ENCODE data around the gene CCDC24. TPM values are rescaled to one million over a fixed set of nuclear protein-coding genes. Genes with fewer than 3 reads are reported as not detected.

Gene CCDC24
- total RNA-seq, 1 donor from 2014 or later = 2.7 TPM

DNA sequence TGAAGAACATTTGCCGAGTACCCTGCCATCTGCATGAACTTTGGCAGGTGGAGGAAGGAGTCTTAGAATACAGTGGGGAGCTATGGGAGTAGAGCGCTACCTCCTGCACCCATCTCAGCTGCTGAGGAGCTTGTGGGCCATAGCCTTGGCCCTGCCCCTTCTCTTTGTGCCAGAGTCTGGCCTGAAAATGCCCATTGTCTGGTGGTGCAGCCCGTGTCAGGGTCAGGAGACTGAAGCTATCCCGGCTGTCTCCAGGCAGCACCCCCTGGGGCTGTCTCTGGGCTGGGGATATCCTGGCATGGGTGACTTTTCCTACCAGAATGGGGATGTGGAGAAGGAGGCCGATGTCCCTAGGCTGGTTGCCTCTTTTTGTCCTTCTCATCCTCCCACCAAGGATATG is 37.4 kb upstream of the CCDC24 start:
- Mint-ChIP-seq H3K27ac (no peak overlapping the region), H3K4me1 (ENCODE audit: low read depth) (peaks cover 12% of the 10 kb centered on the region), H3K9me3 (no peaks in the 10 kb centered on the region)

DNA sequence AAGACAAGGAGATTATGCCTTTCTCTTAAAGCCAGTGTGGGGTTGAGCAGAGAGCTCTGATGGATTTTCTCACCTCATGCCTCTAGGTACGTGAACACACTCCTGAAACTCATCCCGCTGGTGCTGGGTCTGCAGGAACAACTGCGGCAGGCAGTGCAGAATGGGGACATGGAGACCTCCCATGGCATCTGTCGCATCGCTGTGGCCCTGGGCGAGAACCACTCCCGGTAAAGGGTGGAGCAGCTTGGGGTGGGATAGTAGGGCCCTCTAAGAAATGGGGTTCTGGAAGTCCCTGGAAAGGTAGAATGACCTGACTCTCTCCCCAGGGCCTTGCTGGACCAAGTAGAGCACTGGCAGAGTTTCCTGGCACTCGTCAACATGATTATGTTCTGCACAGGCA is 35.2 kb upstream of the CCDC24 start:
- H3K36me3 Mint-ChIP-seq (ENCODE audit: low read depth) = peaks cover 9% of the 10 kb centered on the region
- no peak for DNase-seq (ENCODE audit: low spot score)
- intact Hi-C loops (cut with micrococcal nuclease) = no loop called here
- no peaks in the 10 kb centered on the region for H3K4me1 Mint-ChIP-seq (ENCODE audit: low read depth)
- no peak overlapping the region for H3K27ac Mint-ChIP-seq
- no peak overlapping the region for H3K4me3 Mint-ChIP-seq
- no peaks in the 10 kb centered on the region for H3K9me3 Mint-ChIP-seq
- no peaks in the 10 kb centered on the region for H3K27me3 Mint-ChIP-seq (ENCODE audit: insufficient read depth)

More for the DNA sequence above, 37.4 kb upstream of the CCDC24 start:
- H3K36me3 Mint-ChIP-seq (ENCODE audit: low read depth) = peaks cover 14% of the 10 kb centered on the region
- no peak overlapping the region for H3K4me3 Mint-ChIP-seq
- no peaks in the 10 kb centered on the region for H3K27me3 Mint-ChIP-seq (ENCODE audit: insufficient read depth)
- intact Hi-C loops (cut with micrococcal nuclease) = no loop called here
- DNase-seq (ENCODE audit: low spot score) = no peak

DNA sequence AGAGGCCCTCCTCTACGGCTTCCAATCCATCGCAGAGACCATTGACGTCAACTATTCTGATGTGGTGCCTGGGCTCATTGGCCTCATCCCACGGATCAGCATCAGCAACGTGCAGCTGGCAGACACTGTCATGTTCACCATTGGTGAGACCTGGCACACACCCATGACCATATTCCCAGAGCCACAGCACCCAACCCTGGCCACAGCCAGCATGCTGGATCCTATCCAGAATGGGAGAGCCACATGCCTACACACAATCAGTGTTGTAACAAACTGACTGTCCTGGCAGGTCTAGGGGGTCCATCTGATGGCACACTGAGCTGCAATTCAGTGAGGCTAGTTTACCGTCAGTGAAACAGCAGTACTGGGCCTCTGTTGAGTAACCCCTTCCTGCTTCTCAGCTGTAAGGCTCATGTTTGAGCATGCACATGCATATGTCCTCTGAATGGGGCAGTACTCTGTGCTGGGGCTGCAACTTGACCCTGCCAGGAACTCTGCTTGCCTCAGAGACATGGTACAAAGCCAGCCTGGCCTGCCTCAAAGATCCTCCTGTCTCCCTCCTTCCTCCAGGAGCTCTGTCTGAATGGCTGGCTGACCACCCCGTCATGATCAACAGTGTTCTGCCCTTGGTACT is 33.9 kb upstream of the CCDC24 start:
- Mint-ChIP-seq H3K27ac (no peak overlapping the region), H3K36me3 (ENCODE audit: low read depth) (peaks cover 14% of the 10 kb centered on the region), H3K4me1 (ENCODE audit: low read depth) (no peaks in the 10 kb centered on the region), H3K4me3 (no peak overlapping the region), H3K27me3 (ENCODE audit: insufficient read depth) (no peaks in the 10 kb centered on the region), H3K9me3 (no peaks in the 10 kb centered on the region)
- no peak for DNase-seq (ENCODE audit: low spot score)
- intact Hi-C loops (cut with micrococcal nuclease) = no loop called here

DNA sequence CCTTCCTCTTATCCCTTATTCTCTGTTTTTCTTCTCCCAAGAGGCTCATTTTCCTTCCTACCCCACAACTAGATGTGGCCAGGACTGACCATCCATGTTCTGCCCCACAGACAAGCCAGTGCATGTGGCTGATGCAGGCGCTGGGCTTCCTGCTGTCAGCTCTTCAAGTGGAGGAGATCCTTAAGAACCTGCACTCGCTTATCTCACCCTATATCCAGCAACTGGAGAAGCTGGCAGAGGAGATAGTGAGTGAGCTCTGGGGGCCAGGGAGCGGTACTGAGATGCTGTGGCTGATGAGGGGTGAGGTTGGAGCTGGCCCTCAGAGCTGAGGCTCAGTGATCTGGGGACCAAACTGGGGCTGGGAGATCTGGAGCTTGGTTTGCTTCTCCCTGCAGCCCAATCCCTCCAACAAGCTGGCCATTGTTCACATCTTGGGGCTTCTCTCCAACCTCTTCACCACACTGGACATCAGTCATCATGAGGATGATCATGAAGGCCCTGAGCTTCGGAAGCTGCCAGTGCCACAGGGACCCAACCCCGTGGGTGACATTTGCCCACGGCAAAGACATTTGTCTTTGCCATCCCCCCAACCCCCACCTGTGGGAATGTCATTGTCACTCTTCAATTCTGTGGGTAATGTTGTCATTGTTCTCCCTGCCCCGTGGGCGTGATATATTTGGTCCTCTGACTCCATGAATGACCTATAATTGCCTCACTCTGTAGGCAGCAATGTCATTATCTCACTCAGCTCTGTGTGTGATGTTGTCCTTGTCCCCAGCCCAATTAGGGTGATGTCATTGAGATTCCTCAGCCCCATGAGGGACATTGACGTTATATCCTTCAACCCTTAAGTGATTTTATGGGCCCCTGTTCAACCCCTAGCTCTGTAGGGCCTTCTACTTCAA is 32.8 kb upstream of the CCDC24 start:
- no peak for DNase-seq (ENCODE audit: low spot score)
- Mint-ChIP-seq H3K4me1 (ENCODE audit: low read depth) (no peaks in the 10 kb centered on the region), H3K4me3 (no peak overlapping the region), H3K27ac (no peak overlapping the region), H3K36me3 (ENCODE audit: low read depth) (peaks cover 18% of the 10 kb centered on the region), H3K27me3 (ENCODE audit: insufficient read depth) (no peaks in the 10 kb centered on the region), H3K9me3 (no peaks in the 10 kb centered on the region)
- intact Hi-C loops (cut with micrococcal nuclease) = no loop called here

DNA sequence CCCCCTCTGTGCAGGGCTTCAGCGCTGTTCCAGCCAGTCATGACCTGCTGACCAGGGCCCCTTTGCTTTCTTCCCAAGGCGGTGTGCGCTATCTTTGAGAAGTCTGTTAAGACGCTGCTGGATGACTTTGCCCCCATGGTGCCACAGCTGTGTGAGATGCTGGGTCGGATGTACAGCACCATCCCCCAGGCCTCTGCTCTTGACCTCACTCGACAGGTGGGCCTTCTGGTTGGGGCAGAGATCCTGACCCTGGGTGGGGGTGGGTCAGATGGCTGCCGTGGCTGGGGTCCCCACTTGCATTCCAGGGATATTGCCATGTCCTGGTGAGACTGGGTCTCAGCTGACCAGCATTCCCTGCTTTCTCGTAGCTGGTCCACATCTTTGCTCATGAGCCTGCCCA is 30.6 kb upstream of the CCDC24 start:
- no peak for DNase-seq (ENCODE audit: low spot score)
- Mint-ChIP-seq H3K36me3 (ENCODE audit: low read depth) (peaks cover 18% of the 10 kb centered on the region), H3K27me3 (ENCODE audit: insufficient read depth) (no peaks in the 10 kb centered on the region), H3K4me1 (ENCODE audit: low read depth) (no peaks in the 10 kb centered on the region), H3K4me3 (no peak overlapping the region), H3K27ac (no peak overlapping the region), H3K9me3 (no peaks in the 10 kb centered on the region)
- intact Hi-C loops (cut with micrococcal nuclease) = no loop called here

DNA sequence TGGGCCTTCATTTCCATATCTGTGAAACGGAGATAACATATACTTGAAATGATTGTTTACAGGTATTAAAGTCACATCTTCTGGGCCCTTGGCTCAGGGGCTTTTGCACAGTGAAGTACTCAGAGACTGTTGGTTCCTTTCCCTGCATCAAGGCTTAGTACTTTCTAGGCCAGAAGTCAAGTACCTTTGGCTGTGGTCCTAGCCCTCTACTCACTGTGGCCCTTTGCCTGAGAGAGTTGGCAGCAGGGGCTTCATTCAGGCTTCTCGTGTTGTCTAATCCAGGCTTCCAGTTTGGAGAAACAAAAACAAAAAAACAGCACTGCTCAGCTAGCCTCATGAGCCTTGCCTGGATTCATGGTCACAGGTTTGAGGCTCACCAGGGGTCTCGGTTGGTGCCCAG is 29.7 kb upstream of the CCDC24 start:
- Mint-ChIP-seq H3K4me3 (no peak overlapping the region), H3K27ac (no peak overlapping the region), H3K9me3 (no peaks in the 10 kb centered on the region), H3K27me3 (ENCODE audit: insufficient read depth) (no peaks in the 10 kb centered on the region), H3K4me1 (ENCODE audit: low read depth) (no peaks in the 10 kb centered on the region), H3K36me3 (ENCODE audit: low read depth) (peaks cover 19% of the 10 kb centered on the region)
- DNase-seq (ENCODE audit: low spot score) = no peak
- intact Hi-C loops (cut with micrococcal nuclease) = no loop called here

DNA sequence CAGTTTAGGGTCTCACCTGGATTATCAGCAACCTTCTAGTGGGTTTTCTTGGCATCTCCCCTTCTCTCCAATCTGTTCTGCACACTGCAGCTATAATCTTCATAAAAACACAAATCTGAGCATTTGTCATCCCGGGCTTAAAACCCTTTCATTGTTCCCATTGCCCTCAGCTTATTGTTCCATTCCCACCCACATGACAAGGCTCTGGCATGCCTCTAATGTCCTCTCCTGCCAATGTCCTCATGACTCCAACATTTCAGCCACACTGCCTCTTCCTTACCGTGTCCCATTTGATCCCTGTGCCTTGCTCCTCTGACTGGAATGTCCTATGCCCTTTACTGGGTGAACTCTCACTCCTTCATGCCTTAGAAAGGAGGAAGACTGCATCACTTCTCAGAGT is 29.1 kb upstream of the CCDC24 start:
- H3K36me3 Mint-ChIP-seq (ENCODE audit: low read depth) = peaks cover 17% of the 10 kb centered on the region
- H3K4me3 Mint-ChIP-seq = no peak overlapping the region
- no peaks in the 10 kb centered on the region for H3K27me3 Mint-ChIP-seq (ENCODE audit: insufficient read depth)
- no peaks in the 10 kb centered on the region for H3K9me3 Mint-ChIP-seq
- H3K27ac Mint-ChIP-seq = no peak overlapping the region
- DNase-seq (ENCODE audit: low spot score) = no peak
- intact Hi-C loops (cut with micrococcal nuclease) = no loop called here
- no peaks in the 10 kb centered on the region for H3K4me1 Mint-ChIP-seq (ENCODE audit: low read depth)

DNA sequence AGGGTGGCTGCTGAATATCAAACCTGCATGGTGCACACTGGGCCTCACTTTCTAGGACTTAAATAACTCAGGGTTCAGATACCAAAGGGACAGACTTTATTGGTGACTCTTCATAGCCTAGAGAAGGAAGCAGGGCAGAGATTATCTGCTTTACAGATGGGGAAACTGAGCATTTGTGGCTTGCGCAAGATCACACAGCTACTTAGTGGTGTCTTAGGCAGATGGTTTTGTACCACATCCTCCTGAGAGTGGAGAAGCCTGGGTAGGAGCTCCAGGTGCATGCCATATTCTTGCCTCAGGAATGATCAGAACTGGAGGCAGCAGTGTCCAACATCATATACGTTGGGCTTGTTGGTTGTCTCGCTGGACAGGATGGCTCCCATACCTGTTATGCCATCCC is 28.4 kb upstream of the CCDC24 start:
- H3K9me3 Mint-ChIP-seq = no peaks in the 10 kb centered on the region
- H3K4me3 Mint-ChIP-seq = no peak overlapping the region
- no peak overlapping the region for H3K27ac Mint-ChIP-seq
- no peaks in the 10 kb centered on the region for H3K27me3 Mint-ChIP-seq (ENCODE audit: insufficient read depth)
- no peaks in the 10 kb centered on the region for H3K4me1 Mint-ChIP-seq (ENCODE audit: low read depth)
- peaks cover 17% of the 10 kb centered on the region for H3K36me3 Mint-ChIP-seq (ENCODE audit: low read depth)
- DNase-seq (ENCODE audit: low spot score) = no peak
- intact Hi-C loops (cut with micrococcal nuclease) = no loop called here

DNA sequence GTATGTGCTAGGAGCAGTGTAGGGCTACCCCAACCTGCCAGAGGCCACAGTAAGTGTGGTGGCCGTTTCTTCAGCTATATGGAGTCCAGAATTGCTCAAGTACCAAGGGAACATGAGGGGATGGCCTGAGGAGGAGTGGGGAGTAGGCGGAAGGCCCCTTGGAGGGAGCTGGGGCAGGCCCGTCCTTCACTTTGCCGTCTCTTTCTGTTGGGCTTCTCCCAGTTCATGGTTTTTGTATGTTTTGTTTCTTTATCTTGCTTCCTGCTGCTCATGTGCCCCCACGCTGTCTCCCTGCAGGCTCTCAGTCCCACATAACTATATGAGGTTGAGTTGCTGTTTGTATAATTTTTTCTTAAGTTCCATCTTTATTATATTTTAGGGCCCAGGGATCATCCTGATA is 27.5 kb upstream of the CCDC24 start:
- H3K27me3 Mint-ChIP-seq (ENCODE audit: insufficient read depth) = no peaks in the 10 kb centered on the region
- peaks cover 13% of the 10 kb centered on the region for H3K36me3 Mint-ChIP-seq (ENCODE audit: low read depth)
- intact Hi-C loops (cut with micrococcal nuclease) = no loop called here
- H3K4me3 Mint-ChIP-seq = no peak overlapping the region
- no peak for DNase-seq (ENCODE audit: low spot score)
- no peaks in the 10 kb centered on the region for H3K9me3 Mint-ChIP-seq
- H3K27ac Mint-ChIP-seq = no peak overlapping the region
- H3K4me1 Mint-ChIP-seq (ENCODE audit: low read depth) = no peaks in the 10 kb centered on the region

DNA sequence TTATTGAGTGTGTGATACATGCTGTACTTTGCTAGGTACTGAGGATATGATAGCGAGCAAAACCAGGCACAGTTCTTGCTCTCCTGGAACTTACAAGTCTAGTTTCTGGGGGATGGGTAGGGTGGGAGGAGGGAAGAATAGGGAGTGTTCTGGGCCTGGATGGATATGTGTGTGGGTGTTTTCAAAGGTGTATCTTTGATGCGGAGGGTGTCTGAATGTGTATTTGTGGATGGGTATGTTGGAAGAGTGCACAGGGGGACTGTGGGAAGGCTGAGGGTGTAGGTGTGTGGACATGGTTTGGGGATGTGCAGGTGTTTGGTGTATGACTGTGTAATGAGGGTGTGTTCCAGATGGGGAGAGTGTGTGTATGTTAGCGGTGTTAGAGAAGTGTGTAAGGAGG is 26.1 kb upstream of the CCDC24 start:
- Mint-ChIP-seq H3K9me3 (no peaks in the 10 kb centered on the region), H3K4me3 (no peak overlapping the region), H3K4me1 (ENCODE audit: low read depth) (peaks cover 10% of the 10 kb centered on the region), H3K27me3 (ENCODE audit: insufficient read depth) (no peaks in the 10 kb centered on the region), H3K36me3 (ENCODE audit: low read depth) (peaks cover 16% of the 10 kb centered on the region), H3K27ac (no peak overlapping the region)
- DNase-seq (ENCODE audit: low spot score) = no peak
- intact Hi-C loops (cut with micrococcal nuclease) = no loop called here

DNA sequence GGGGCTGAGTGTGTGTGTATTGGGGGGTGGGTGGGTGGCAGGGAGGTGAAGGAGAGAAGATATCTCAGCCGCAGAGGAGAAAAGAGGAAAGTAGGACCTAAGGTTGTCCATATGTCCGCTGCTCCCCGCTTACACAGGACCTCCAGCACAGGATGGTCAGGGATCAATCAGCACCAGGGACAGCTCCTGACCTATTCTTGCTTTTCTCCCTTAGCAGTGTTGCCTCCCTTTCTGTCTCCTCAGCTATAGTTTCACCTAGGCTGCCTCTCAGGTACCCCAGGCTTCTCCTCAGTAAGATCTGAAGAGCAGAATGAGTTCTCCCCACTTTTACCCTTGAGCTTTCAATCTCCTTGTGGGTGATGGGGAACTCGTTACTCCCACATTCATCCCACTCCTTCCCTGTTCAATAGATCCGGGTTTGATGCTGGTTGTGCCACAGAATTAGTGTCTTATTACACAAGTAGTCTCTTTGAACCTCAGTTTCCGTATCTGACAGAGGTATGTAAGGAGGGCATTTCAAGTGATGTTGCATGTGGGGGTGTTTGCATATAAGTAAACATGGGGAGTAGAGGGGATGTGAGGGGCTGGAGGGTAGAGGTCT is 23.0 kb upstream of the CCDC24 start:
- H3K36me3 Mint-ChIP-seq (ENCODE audit: low read depth) = peaks cover 17% of the 10 kb centered on the region
- no peak overlapping the region for H3K4me3 Mint-ChIP-seq
- H3K27ac Mint-ChIP-seq = no peak overlapping the region
- peaks cover 22% of the 10 kb centered on the region for H3K4me1 Mint-ChIP-seq (ENCODE audit: low read depth)
- no peaks in the 10 kb centered on the region for H3K27me3 Mint-ChIP-seq (ENCODE audit: insufficient read depth)
- intact Hi-C loops (cut with micrococcal nuclease) = no loop called here
- DNase-seq (ENCODE audit: low spot score) = no peak
- no peaks in the 10 kb centered on the region for H3K9me3 Mint-ChIP-seq

DNA sequence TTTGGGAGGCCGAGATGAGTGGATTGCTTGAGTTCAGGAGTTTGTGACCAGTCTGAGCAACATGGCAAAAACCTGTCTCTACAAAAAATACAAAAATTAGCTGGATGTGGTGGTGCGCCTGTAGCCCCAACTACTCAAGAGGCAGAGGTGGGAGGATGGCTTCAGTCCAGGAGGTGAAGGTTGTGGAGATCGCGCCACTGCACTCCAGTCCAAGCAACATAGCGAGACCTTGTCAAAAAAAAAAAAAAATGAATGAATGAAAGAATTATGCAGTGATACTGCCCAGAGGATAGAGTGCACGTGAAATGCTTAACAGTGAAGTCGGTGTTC is 22.0 kb upstream of the CCDC24 start:
- peaks cover 31% of the 10 kb centered on the region for H3K4me1 Mint-ChIP-seq (ENCODE audit: low read depth)
- H3K9me3 Mint-ChIP-seq = no peaks in the 10 kb centered on the region
- peak overlapping the region; percentile 96 for H3K4me3 Mint-ChIP-seq
- peak overlapping the region; percentile 0 for H3K27ac Mint-ChIP-seq
- H3K27me3 Mint-ChIP-seq (ENCODE audit: insufficient read depth) = peaks cover under 1% of the 10 kb centered on the region
- H3K36me3 Mint-ChIP-seq (ENCODE audit: low read depth) = peaks cover 23% of the 10 kb centered on the region
- DNase-seq (ENCODE audit: low spot score) = no peak
- intact Hi-C loops (cut with micrococcal nuclease) = loop anchor here (1.0 kb wide), 2 partner anchors 23 to 319 kb away; partner anchors contain the start of genes IPO13 and KDM4A
